HG02840 (cell line): ENCODE data around the gene NSL1.

Experiments
- ATAC-seq: cut with Tn5 transposase; IDR thresholded peaks from one replicate; pipeline ENCODE4 v1.9.1; 2021; ENCODE audit warnings: mild to moderate bottlenecking, moderate library complexity, moderate number of reproducible peaks; ENCODE audit not compliant: unreplicated experiment, low FRiP score

Gene NSL1, protein sequence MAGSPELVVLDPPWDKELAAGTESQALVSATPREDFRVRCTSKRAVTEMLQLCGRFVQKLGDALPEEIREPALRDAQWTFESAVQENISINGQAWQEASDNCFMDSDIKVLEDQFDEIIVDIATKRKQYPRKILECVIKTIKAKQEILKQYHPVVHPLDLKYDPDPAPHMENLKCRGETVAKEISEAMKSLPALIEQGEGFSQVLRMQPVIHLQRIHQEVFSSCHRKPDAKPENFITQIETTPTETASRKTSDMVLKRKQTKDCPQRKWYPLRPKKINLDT

GRCh38 chr1:212791676-212792395 lies at the start of gene NSL1, which contains the start of gene TATDN3:
Gene NSL1 (minus strand): TSS chr1:212791777. CDS start chr1:212791763, 14 bp downstream.
Gene TATDN3 (plus strand): TSS chr1:212791894. CDS start chr1:212791922, 28 bp downstream.
- peak; percentile 76 for ATAC-seq

GRCh38 chr1:212838145-212838544 lies 46.6 kb upstream of the NSL1 start:
- no peak for ATAC-seq

DNA sequence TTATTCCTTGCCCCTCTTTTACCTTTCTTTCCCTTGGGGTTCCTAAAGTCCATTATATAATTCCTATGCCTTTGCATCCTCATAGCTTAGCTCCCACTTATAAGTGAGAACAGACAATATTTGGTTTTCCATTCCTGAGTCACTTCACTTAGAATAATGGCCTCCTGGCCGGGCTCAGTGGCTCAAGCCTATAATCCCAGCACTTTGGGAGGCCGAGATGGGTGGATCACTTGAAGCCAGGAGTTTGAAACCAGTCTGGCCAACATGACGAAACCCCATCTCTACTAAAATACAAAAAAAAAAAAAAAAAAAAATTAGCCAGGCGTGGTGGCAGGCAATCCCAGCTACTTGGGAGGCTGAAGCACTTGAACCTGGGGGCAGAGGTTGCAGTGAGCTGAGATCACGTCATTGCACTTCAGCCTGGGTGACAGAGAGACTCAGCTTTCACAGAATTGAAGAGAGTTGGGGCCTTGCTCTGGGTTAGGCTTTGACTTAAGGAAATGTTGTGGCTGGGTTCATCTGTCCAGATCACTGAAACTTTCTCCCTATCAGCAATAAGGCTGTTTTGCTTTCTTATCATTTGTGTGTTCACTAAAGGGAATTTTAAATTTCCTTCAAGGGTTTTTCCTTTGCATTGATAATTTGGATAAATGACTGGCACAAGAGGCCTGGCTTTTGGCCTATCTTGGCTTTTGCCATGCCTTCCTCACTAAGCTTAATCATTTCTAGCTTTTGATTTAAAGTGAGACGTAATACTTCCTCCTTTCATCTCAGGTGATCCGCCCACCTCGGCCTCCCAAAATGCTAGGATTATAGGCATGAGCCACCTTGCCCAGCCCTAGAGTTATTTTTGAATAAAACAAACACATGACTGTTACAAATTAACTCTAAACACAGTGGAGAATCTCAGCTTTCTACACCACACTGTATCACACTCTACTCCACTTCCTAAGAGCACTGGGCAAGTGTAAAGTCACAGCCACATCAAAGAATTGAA lies 41.9 kb upstream of the NSL1 start:
- peak; percentile 68 for ATAC-seq

DNA sequence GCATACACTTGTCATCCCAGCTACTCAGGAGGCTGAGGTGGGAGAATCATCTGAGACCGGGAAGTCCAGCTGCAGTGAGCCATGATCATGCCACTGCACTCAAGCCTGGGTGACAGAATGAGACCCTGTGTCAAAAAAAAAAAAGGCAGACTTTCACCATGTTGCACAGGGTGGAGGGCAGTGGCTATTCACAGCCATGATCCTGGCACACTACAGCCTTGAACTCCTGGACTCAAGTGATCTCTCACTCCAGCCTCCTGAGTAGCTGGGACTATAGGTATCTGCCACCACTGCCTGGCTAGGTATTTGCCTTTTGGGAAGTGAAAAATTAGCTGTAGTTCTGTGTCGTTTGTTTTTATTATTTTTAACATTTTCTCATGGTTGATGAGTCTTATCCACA lies 36.8 kb upstream of the NSL1 start:
- ATAC-seq: no peak

DNA sequence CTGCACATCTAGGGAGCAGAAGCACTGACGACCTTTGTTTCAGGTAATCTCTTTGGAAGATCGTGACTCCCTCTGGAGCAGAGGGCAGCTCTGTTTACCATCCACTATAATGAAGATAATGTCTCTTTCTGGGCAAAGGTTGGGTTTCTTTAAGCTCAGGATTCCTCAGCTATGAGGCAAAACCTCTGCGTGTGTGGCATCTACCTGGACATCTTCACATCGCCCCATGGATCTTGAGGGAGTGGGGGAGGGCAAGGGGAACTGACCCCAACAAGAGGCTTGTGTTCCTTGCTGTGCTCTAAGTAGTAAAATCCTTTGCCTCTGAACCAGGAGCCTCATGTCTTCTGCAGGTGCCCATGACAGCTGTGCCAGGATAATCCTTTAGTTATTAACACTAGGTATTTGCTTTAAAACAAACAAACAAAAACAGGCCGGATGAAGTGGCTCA lies 36.3 kb upstream of the NSL1 start:
- no peak for ATAC-seq

GRCh38 chr1:212827171-212827776 lies 35.7 kb upstream of the NSL1 start:
- ATAC-seq: no peak

GRCh38 chr1:212825798-212826452 lies 34.3 kb upstream of the NSL1 start:
- ATAC-seq: no peak

GRCh38 chr1:212824201-212824600 lies 32.6 kb upstream of the NSL1 start:
- ATAC-seq: no peak

GRCh38 chr1:212822956-212823355 lies 31.4 kb upstream of the NSL1 start:
- ATAC-seq: no peak

GRCh38 chr1:212820969-212821368 lies 29.4 kb upstream of the NSL1 start:
- no peak for ATAC-seq

GRCh38 chr1:212819726-212820125 lies 28.1 kb upstream of the NSL1 start:
- no peak for ATAC-seq

- ATAC-seq: no peak
Observed at GRCh38 chr1:212816567-212817278, 25.1 kb upstream of the NSL1 start.

DNA sequence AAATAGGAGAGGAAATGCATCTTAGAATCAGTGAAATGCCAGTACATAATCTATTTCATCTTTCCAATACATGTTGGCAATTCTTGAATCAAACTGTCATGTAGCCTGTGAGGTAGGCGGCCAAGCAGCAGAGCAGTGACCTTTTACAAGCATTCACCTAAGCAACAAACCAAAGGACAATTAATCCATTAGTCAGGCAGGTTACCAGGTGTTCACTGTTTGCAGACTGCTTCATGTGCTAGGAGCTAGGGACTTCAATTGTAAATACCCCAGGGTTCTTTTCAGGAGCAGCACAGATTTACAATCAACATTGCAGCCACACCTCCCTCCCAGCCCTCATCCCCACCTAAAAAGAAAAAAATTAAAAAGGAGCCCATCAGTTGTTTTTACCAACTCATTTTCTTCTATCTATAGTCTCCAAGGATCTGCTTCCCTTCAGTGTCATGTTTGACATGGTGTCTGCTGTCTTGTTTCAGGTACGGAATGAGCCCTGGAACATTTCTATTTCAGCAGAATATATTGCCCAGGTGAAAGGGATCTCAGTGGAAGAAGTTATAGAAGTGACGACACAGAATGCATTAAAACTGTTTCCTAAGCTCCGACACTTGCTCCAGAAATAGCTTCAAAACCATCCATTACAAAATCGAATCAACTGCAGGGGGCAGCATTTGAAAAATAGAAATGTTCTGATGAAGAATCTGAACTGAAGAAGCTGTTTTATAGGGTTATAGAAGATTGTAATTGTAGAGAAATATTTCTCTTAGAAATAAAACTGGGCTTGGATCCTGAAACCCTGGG lies 23.2 kb upstream of the NSL1 start:
- ATAC-seq: no peak

DNA sequence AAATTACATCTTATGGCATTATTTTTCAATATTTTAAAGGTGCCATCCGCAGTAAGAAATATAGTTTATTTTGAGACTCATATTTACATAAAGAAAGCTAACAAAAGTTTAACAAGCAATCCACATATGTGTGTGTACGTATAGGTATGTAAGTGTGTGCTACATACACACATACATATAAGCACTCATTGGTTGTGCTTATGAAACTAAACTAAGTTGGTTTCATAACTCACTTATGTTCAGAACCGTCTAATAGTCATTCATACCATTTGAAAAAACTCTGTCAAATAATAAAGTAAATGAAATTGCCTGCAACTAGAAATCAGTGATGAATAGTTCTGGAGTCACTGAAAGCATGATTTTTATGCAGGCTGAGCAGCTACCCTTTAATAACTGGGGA lies 14.2 kb upstream of the NSL1 start:
- no peak for ATAC-seq

GRCh38 chr1:212797681-212798080 lies 6.1 kb upstream of the NSL1 start:
- no peak for ATAC-seq

DNA sequence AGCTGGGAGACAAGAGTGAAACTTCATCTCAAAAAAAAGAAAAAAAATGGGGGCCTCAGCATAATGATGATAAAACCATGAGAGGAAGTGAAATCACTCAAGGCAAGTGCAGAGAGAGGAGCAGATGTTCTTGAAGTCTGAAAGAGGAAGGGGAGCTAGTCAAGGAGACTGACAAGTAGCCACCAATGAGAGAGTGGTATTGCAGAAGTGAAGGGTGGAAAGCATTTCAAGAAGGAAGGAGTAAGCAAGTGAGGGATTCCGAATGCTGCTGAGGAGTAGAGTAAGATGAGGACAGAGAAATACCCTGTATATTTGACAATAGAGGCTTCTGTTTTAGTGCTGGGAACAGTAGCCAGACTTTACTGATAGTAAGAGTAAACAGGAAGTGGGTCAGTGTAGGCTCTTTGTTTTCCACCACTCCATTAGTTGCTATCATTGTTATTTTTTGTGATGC lies 3.0 kb upstream of the NSL1 start:
- peak; percentile 48 for ATAC-seq

DNA sequence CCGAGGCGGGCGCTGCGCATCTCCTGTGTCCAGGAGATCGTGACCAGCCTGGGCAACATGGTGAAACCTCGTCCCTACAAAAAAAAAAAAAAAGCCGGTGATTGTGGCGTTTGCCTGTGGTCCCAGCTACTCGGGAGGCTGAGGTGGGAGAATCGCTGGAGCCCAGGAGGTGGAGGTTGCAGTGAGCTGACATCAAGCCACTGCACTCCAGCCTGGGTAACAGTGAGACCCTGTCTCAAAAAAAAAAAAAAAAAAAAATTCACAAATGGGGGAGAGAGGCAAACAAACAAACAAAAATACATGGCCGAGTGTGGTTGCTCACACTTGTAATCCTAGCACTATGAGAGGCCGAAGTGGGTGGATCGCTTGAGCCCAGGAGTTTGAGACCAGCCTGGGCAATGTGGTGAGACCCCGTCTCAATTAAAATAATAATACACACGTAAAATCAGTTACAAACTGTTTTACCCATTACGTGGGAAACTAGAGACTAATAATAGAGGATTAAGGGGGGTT lies 875 bp upstream of the NSL1 start:
- no peak for ATAC-seq

- ATAC-seq: peak; percentile 31
Observed at GRCh38 chr1:212791261-212791675, 309 bp downstream of the NSL1 start.
